IMR-90 (cell line): Measurements from ENCODE around the gene HDGFL2. TPM values are rescaled to one million over a fixed set of nuclear protein-coding genes. Genes with fewer than 3 reads are reported as not detected.

Experiments
- ATAC-seq: fragments of 200-7000 bp; cut with Tn5 transposase; 2 replicates; pipeline ENCODE4 v1.9.1; 2020; ENCODE audit warnings: low read depth, mild to moderate bottlenecking, moderate library complexity
- BruUV-seq: library from RNA; stranded (reverse); fragments of 400-500 nt; replicated peaks from 2 replicates; lab custom pipeline; 2021; lab: Mats Ljungman, UMichigan
- CTCF ChIA-PET: fragments of 300-600 bp; formaldehyde crosslinking; extraction: SDS; loops from one replicate; lab custom pipeline; 2021; ENCODE audit warnings: antibody characterized with exemption; lab: Yijun Ruan, JAX
- POLR2A ChIA-PET: fragments of 300-600 bp; sonication (Branson Sonifier 250); formaldehyde crosslinking; loops from one replicate; lab custom pipeline; 2022; ENCODE audit warnings: antibody characterized with exemption; ENCODE audit not compliant: unreplicated experiment; lab: Charles Lee
- DNase-seq: peaks from one replicate; pipeline ENCODE4 v3.0.0; 2013
- H2AFZ ChIP-seq: replicated peaks from 2 replicates; pipeline ENCODE3; 2013; ENCODE audit warnings: low read length, mild to moderate bottlenecking; ENCODE audit not compliant: poor library complexity
- H2AK5ac ChIP-seq: 2 replicates; pipeline ENCODE4 v1.6.1; 2013; ENCODE audit warnings: low read depth, low read length, inconsistent platforms
- H2AK9ac ChIP-seq: replicated peaks from 2 replicates; pipeline ENCODE3; 2013; ENCODE audit warnings: mild to moderate bottlenecking, low read depth, low read length, moderate library complexity; ENCODE audit not compliant: poor library complexity
- H2BK120ac ChIP-seq: 2 replicates; pipeline ENCODE4 v1.6.1; 2013; ENCODE audit warnings: low read depth, low read length, inconsistent platforms
- H2BK15ac ChIP-seq: 3 replicates; pipeline ENCODE4 v1.6.1; 2013; ENCODE audit warnings: low read depth, low read length, inconsistent platforms
- H2BK20ac ChIP-seq: 2 replicates; pipeline ENCODE4 v1.6.1; 2013; ENCODE audit warnings: low read depth, mild to moderate bottlenecking, inconsistent platforms, low read length, moderate library complexity
- H2BK5ac ChIP-seq: 2 replicates; pipeline ENCODE4 v1.6.1; 2013; ENCODE audit warnings: mild to moderate bottlenecking, low read depth, low read length, inconsistent platforms; ENCODE audit not compliant: poor library complexity, severe bottlenecking
- H3K14ac ChIP-seq: replicated peaks from 2 replicates; pipeline ENCODE4 v1.6.1; 2013; ENCODE audit warnings: low read depth, low read length, inconsistent platforms
- H3K18ac ChIP-seq: 2 replicates; pipeline ENCODE4 v1.6.1; 2013; ENCODE audit warnings: low read depth, low read length, control low read depth
- H3K23ac ChIP-seq: 2 replicates; pipeline ENCODE4 v1.6.1; 2013; ENCODE audit warnings: low read depth, low read length, inconsistent platforms
- H3K27ac ChIP-seq: 2 replicates; pipeline ENCODE4 v1.5.1; 2013; ENCODE audit warnings: mild to moderate bottlenecking, control low read depth, low read length; ENCODE audit not compliant: insufficient read depth
- H3K27me3 ChIP-seq: 2 replicates; pipeline ENCODE4 v1.6.1; 2013; ENCODE audit warnings: low read length; ENCODE audit not compliant: control insufficient read depth, insufficient read depth
- H3K36me3 ChIP-seq: 2 replicates; pipeline ENCODE4 v1.6.1; 2013; ENCODE audit warnings: low read length, mixed read lengths; ENCODE audit not compliant: control insufficient read depth, insufficient read depth
- H3K4ac ChIP-seq: 2 replicates; pipeline ENCODE4 v1.6.1; 2013; ENCODE audit warnings: low read depth, low read length, inconsistent platforms
- H3K4me1 ChIP-seq: 2 replicates; pipeline ENCODE4 v1.6.1; 2013; ENCODE audit warnings: low read length, mixed read lengths; ENCODE audit not compliant: control insufficient read depth, insufficient read depth
- H3K4me2 ChIP-seq: 2 replicates; pipeline ENCODE4 v1.6.1; 2013; ENCODE audit warnings: low read depth, mild to moderate bottlenecking, control low read depth, low read length, moderate library complexity
- H3K4me3 ChIP-seq: 2 replicates; pipeline ENCODE4 v1.5.1; 2013; ENCODE audit warnings: low read depth, mild to moderate bottlenecking, control low read depth, low read length, moderate library complexity; ENCODE audit not compliant: insufficient read depth
- H3K56ac ChIP-seq: 2 replicates; pipeline ENCODE4 v1.6.1; 2013; ENCODE audit warnings: low read length, inconsistent platforms; ENCODE audit not compliant: insufficient read depth; ENCODE audit errors: extremely low read depth
- H3K79me1 ChIP-seq, 2 experiments: 2 replicates each; pipeline ENCODE4 v1.6.1; 2013; ENCODE audit warnings: low read length in 2 of 2, inconsistent platforms in 1 of 2, low read depth in 1 of 2
- H3K9ac ChIP-seq: 2 replicates; pipeline ENCODE4 v1.6.1; 2013; ENCODE audit warnings: low read depth, low read length, control low read depth
- H3K9me1 ChIP-seq: 2 replicates; pipeline ENCODE4 v1.6.1; 2013; ENCODE audit warnings: low read length, inconsistent platforms; ENCODE audit not compliant: insufficient read depth
- H3K9me3 ChIP-seq: 2 replicates; pipeline ENCODE4 v1.6.1; 2013; ENCODE audit warnings: low read length; ENCODE audit not compliant: control insufficient read depth, insufficient read depth
- H4K20me1 ChIP-seq: 2 replicates; pipeline ENCODE4 v1.6.1; 2013; ENCODE audit warnings: low read length, inconsistent platforms; ENCODE audit not compliant: insufficient read depth
- H4K5ac ChIP-seq: 2 replicates; pipeline ENCODE4 v1.6.1; 2013; ENCODE audit warnings: mild to moderate bottlenecking, low read depth, low read length, control low read depth
- H4K8ac ChIP-seq, 2 experiments: 2 replicates each; pipeline ENCODE4 v1.6.1; 2013; ENCODE audit warnings: low read depth in 2 of 2, low read length in 2 of 2, control low read depth in 1 of 2, inconsistent platforms in 1 of 2
- H4K91ac ChIP-seq: 2 replicates; pipeline ENCODE4 v1.6.1; 2013; ENCODE audit warnings: low read depth, low read length, inconsistent platforms; ENCODE audit not compliant: insufficient read depth
- BHLHE40 ChIP-seq: fragments of 150-350 bp; IDR thresholded peaks from 2 replicates; pipeline ENCODE4 v1.6.1; 2016; ENCODE audit warnings: mild to moderate bottlenecking, low read depth, low read length
- CEBPB ChIP-seq: IDR thresholded peaks from 2 replicates; pipeline ENCODE4 v1.6.1; 2012; ENCODE audit warnings: low read depth, low read length, improper control_type of control experiment
- CHD1 ChIP-seq: IDR thresholded peaks from 2 replicates; pipeline ENCODE4 v1.6.1; 2012; ENCODE audit warnings: low read depth, low read length, improper control_type of control experiment
- FOS ChIP-seq: fragments of 150-350 bp; IDR thresholded peaks from 2 replicates; pipeline ENCODE4 v1.6.1; 2016; ENCODE audit warnings: low read depth, low read length
- NFE2L2 ChIP-seq: fragments of 150-350 bp; IDR thresholded peaks from 2 replicates; pipeline ENCODE4 v1.6.1; 2016; ENCODE audit warnings: low read depth, mild to moderate bottlenecking, low read length
- RAD21 ChIP-seq: IDR thresholded peaks from 2 replicates; pipeline ENCODE4 v1.6.1; 2012; ENCODE audit warnings: low read length, improper control_type of control experiment
- RCOR1 ChIP-seq: IDR thresholded peaks from 2 replicates; pipeline ENCODE4 v1.6.1; 2012; ENCODE audit warnings: mild to moderate bottlenecking, low read length, improper control_type of control experiment; ENCODE audit not compliant: insufficient replicate concordance
- WGBS, 2 experiments: methylation state at CpG; one replicate each; pipeline versions ENCODE4 v1.1.5 to v1.1.7; 2013; ENCODE audit warnings: missing lambda C conversion rate in 2 of 2; ENCODE audit not compliant: insufficient read length in 1 of 2; ENCODE audit errors: extremely low coverage in 2 of 2; 5-methylcytosine and 5-hydroxymethylcytosine counted together
- dilution Hi-C: fragments of 300-500 bp; cut with HindIII; formaldehyde crosslinking; loops from one replicate; pipeline ENCODE4 v1.14.3; 2018; ENCODE audit warnings: low sequenced_read_pairs; ENCODE audit not compliant: unreplicated experiment
- in situ Hi-C: fragments of 300-500 bp; cut with MboI; formaldehyde crosslinking; loops from 3 replicates; pipeline ENCODE4 v1.14.3; 2019; ENCODE audit warnings: low sequenced_read_pairs, inconsistent platforms, mixed read lengths
- intact Hi-C: fragments of 100-400 bp; cut with micrococcal nuclease; formaldehyde crosslinking; loops from 2 replicates; pipeline ENCODE4 v1.10.0; 2022
- polyA plus RNA-seq, 3 experiments: library from polyadenylated mRNA; depleted of rRNA; stranded (reverse); fragments of >200 nt; gene quantifications; 2 replicates each; pipeline ENCODE4 v1.2.3, GENCODE V29; 2012; ENCODE audit warnings: low replicate concordance in 1 of 3
- total RNA-seq: library from RNA; depleted of rRNA; stranded (reverse); fragments of >200 nt; gene quantifications from 2 replicates; pipeline ENCODE4 v1.2.3, GENCODE V29; 2012
- TF ChIP-seq, protein P1 (sequence below): fragments of 150-350 bp; IDR thresholded peaks from 2 replicates; pipeline ENCODE4 v1.6.1; 2016; ENCODE audit warnings: low read depth, mild to moderate bottlenecking, low read length, moderate library complexity, borderline replicate concordance

The HDGFL2 gene
- total and polyA plus RNA-seq, 2 of the 4 experiments (the other 2 are of a cell fraction) = 35.8 to 48.5 TPM

DNA sequence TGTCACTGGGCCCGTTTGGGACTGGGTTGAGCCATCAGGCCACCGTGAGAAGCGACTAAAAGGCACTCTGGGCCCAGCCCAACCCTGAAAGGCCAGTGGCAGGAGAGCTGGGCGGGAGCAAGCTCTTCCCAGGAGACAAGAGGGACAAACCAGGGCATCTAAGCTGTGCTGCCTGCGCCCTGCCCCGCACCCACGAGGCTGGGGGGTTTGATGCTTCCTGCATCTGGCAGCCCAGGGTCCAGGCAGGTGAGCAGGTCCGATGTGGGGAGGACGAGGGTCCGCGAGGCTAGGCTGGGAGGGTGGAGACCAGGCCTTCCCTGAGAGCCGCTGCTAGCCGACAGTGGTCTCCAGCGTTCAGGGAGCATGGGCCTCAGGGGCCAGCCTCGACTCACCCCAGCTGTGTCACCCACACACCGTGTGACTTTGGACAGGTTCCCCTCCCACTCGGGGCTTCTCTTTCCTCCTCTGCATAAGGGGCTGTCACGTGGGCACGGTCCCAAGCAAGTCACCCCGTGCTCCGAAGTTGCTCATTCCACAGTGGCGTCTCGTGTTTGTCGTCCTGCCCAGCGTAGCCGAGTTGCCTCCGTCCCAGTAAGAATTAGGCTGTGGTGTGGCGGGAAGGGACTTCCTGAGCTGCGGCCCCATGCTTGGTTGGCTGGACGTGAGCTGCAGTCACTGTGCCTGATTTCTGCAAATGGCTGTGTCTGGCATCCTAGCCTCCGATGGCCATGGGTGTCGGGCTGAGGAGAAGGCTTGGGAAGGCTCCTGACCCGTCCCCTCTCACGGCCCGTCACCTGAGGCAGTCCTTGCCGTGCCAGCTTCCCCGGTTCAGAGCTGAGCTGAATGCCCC, 30.4 kb downstream of the HDGFL2 start (continued):
- TF ChIP-seq, protein P1, sequence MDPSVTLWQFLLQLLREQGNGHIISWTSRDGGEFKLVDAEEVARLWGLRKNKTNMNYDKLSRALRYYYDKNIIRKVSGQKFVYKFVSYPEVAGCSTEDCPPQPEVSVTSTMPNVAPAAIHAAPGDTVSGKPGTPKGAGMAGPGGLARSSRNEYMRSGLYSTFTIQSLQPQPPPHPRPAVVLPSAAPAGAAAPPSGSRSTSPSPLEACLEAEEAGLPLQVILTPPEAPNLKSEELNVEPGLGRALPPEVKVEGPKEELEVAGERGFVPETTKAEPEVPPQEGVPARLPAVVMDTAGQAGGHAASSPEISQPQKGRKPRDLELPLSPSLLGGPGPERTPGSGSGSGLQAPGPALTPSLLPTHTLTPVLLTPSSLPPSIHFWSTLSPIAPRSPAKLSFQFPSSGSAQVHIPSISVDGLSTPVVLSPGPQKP = no peak

- Histone ChIP-seq H3K14ac (no peak overlapping the region), H4K5ac (no peak overlapping the region), H2BK15ac (no peak overlapping the region), H2BK5ac (no peak overlapping the region), H3K27me3 (no peaks in the 10 kb centered on the region), H3K79me1 (peaks cover 0 to 8% of the 10 kb centered on the region in 2 experiments; a peak in 1 of 4 replicates), H2AFZ (no peak overlapping the region), H3K18ac (no peak overlapping the region), H3K36me3 (peaks cover 59% of the 10 kb centered on the region), H3K4me2 (no peak overlapping the region), H3K23ac (no peak overlapping the region), H3K56ac (no peak overlapping the region), H2AK5ac (no peak overlapping the region), H4K20me1 (no peaks in the 10 kb centered on the region), H3K4me3 (no peak overlapping the region), H3K9ac (no peak overlapping the region), H4K91ac (no peak overlapping the region), H4K8ac (no peak overlapping the region), H2AK9ac (no peak overlapping the region), H3K4ac (no peak overlapping the region), H2BK20ac (no peak overlapping the region), H3K9me1 (peaks cover 8% of the 10 kb centered on the region; the same call in 1 of the 2 replicates), H3K27ac (no peak overlapping the region), H3K9me3 (no peaks in the 10 kb centered on the region), H2BK120ac (no peak overlapping the region), H3K4me1 (peaks cover 4% of the 10 kb centered on the region)
- ChIA-PET POLR2A (no interaction called here), CTCF (no interaction called here)
- DNase-seq (no peak), ATAC-seq (no peak)
- intact Hi-C loops (no loop called here), in situ Hi-C loops (no loop called here), dilution Hi-C loops (no loop called here)
- TF ChIP-seq NFE2L2 (no peak), FOS (no peak), BHLHE40 (no peak), CHD1 (no peak), RAD21 (no peak), RCOR1 (no peak), CEBPB (no peak)
- TF ChIP-seq, protein P1 = no peak
- 98% methylated on average over 16 of the region's 25 CpGs; no CpG with 5 or more reads in 1 of the 2 experiments for WGBS, 2 experiments
- no TSS peak for BruUV-seq
These were observed 31.2 kb downstream of the HDGFL2 start for GRCh38 chr19:4503132-4503824.
